HFFc6 (cell line): ENCODE results near the gene NEAT1. TPM values are rescaled to one million over a fixed set of nuclear protein-coding genes. Genes with fewer than 3 reads are reported as not detected.
A peak's percentile ranks its signal among the peaks of the same experiment; 100 is the strongest.

Experiments
- DNase-seq: peaks from one replicate; pipeline ENCODE4 v3.0.0-alpha.2; 2018
- H3K27ac Mint-ChIP-seq: 2 replicates; pipeline ENCODE4 v1.8.0; 2020; ENCODE audit warnings: mild to moderate bottlenecking, mixed read lengths
- H3K27me3 Mint-ChIP-seq: 2 replicates; pipeline ENCODE4 v1.8.0; 2021; ENCODE audit warnings: mild to moderate bottlenecking, moderate library complexity, mixed read lengths; ENCODE audit not compliant: insufficient read depth
- H3K36me3 Mint-ChIP-seq: 2 replicates; pipeline ENCODE4 v1.8.0; 2021; ENCODE audit warnings: low read depth, mixed read lengths
- H3K4me1 Mint-ChIP-seq: 2 replicates; pipeline ENCODE4 v1.8.0; 2020; ENCODE audit warnings: low read depth, mixed read lengths
- H3K4me3 Mint-ChIP-seq: 2 replicates; pipeline ENCODE4 v1.8.0; 2020; ENCODE audit warnings: mild to moderate bottlenecking, moderate library complexity, mixed read lengths
- H3K9me3 Mint-ChIP-seq: 2 replicates; pipeline ENCODE4 v1.8.0; 2020; ENCODE audit warnings: mild to moderate bottlenecking, mixed read lengths
- total RNA-seq, 6 experiments: library from RNA; stranded (reverse); fragmentation: NEBNext Ultra II Directional; extraction: Animal tissue kit (Norgen Biotek cat#: 25700); gene quantifications; 2 replicates in 1 of 6; 3 replicates in 5 of 6; pipeline ENCODE4 v1.2.3, GENCODE V29; 2021
- TF ChIP-seq, protein P1 (sequence below): fragments of 200-600 bp; sonication (generic); IDR thresholded peaks from 2 replicates; pipeline ENCODE4 v1.5.0; 2021; ENCODE audit warnings: antibody characterized with exemption, mild to moderate bottlenecking

The NEAT1 gene
- total RNA-seq, 6 experiments from 2014 or later, result 185 to 250 (median 213) TPM

GRCh38 chr11:65381716-65382032, 40.9 kb upstream of the NEAT1 start:
- H3K36me3 Mint-ChIP-seq, result no peaks in the 10 kb centered on the region
- peaks cover 43% of the 10 kb centered on the region for H3K4me1 Mint-ChIP-seq
- DNase-seq, result peak; percentile 74
- no peaks in the 10 kb centered on the region for H3K27me3 Mint-ChIP-seq
- TF ChIP-seq, protein P1, sequence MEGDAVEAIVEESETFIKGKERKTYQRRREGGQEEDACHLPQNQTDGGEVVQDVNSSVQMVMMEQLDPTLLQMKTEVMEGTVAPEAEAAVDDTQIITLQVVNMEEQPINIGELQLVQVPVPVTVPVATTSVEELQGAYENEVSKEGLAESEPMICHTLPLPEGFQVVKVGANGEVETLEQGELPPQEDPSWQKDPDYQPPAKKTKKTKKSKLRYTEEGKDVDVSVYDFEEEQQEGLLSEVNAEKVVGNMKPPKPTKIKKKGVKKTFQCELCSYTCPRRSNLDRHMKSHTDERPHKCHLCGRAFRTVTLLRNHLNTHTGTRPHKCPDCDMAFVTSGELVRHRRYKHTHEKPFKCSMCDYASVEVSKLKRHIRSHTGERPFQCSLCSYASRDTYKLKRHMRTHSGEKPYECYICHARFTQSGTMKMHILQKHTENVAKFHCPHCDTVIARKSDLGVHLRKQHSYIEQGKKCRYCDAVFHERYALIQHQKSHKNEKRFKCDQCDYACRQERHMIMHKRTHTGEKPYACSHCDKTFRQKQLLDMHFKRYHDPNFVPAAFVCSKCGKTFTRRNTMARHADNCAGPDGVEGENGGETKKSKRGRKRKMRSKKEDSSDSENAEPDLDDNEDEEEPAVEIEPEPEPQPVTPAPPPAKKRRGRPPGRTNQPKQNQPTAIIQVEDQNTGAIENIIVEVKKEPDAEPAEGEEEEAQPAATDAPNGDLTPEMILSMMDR, result no peak
- H3K4me3 Mint-ChIP-seq, result peak overlapping the region; percentile 84
- peak overlapping the region; percentile 97 for H3K27ac Mint-ChIP-seq
- H3K9me3 Mint-ChIP-seq, result no peaks in the 10 kb centered on the region

GRCh38 chr11:65382033-65382803, 40.4 kb upstream of the NEAT1 start, which contains the start of gene SLC25A45:
TSS of gene SLC25A45 (minus strand) at chr11:65382646. CDS start at chr11:65381951, 695 bp downstream.
- H3K27me3 Mint-ChIP-seq, result no peaks in the 10 kb centered on the region

GRCh38 chr11:65382804-65383368, 39.7 kb upstream of the NEAT1 start:
- no peaks in the 10 kb centered on the region for H3K9me3 Mint-ChIP-seq
- peaks cover 43% of the 10 kb centered on the region for H3K4me1 Mint-ChIP-seq
- peak overlapping the region; percentile 84 for H3K4me3 Mint-ChIP-seq
- no peaks in the 10 kb centered on the region for H3K27me3 Mint-ChIP-seq
- TF ChIP-seq, protein P1, result no peak
- DNase-seq, result no peak
- H3K36me3 Mint-ChIP-seq, result no peaks in the 10 kb centered on the region
- peak overlapping the region; percentile 97 for H3K27ac Mint-ChIP-seq

More at GRCh38 chr11:65382033-65382803, 40.4 kb upstream of the NEAT1 start, which contains the start of gene SLC25A45:
- Mint-ChIP-seq H3K36me3 (no peaks in the 10 kb centered on the region), H3K4me3 (peak within 1 kb of the TSS; percentile 84), H3K4me1 (peaks cover 43% of the 10 kb centered on the region), H3K27ac (peak within 1 kb of the TSS; percentile 97), H3K9me3 (no peaks in the 10 kb centered on the region)
- TF ChIP-seq, protein P1, result peak; percentile 91
- peak; percentile 98 for DNase-seq

- TF ChIP-seq, protein P1, result no peak
- Mint-ChIP-seq H3K4me1 (peaks cover 52% of the 10 kb centered on the region), H3K27me3 (no peaks in the 10 kb centered on the region), H3K4me3 (peak overlapping the region; percentile 77), H3K36me3 (no peaks in the 10 kb centered on the region), H3K27ac (peak overlapping the region; percentile 97), H3K9me3 (no peaks in the 10 kb centered on the region)
- no peak for DNase-seq
These were observed 38.8 kb upstream of the NEAT1 start for GRCh38 chr11:65383778-65384177.

GRCh38 chr11:65384301-65384889, 38.2 kb upstream of the NEAT1 start:
- Mint-ChIP-seq H3K36me3 (no peaks in the 10 kb centered on the region), H3K4me1 (peaks cover 58% of the 10 kb centered on the region), H3K27ac (peak overlapping the region; percentile 97), H3K9me3 (no peaks in the 10 kb centered on the region), H3K4me3 (peak overlapping the region; percentile 77), H3K27me3 (no peaks in the 10 kb centered on the region)
- peak; percentile 25 for DNase-seq
- TF ChIP-seq, protein P1, result no peak
